Fibroblast of lung (primary cell): ENCODE measurements around the gene THSD7A.

Experiments
- CTCF ChIP-seq, 2 donors: IDR thresholded peaks in 1 of 2; conservative IDR thresholded peaks in 1 of 2; 1 replicate in 1 of 2; 2 replicates in 1 of 2; pipeline ENCODE4 v1.5.1; 2011 to 2012; ENCODE audit warnings: low read length in 2 of 2, control low read depth in 1 of 2, inconsistent platforms in 1 of 2, low read depth in 1 of 2, mild to moderate bottlenecking in 1 of 2
- EZH2 ChIP-seq: IDR thresholded peaks from 2 replicates; pipeline ENCODE4 v1.5.1; 2012; ENCODE audit warnings: low read length, control low read depth, mild to moderate bottlenecking; ENCODE audit errors: missing control alignments

GRCh38 chr7:11792166-11792565 lies 39.8 kb downstream of the THSD7A start:
- TF ChIP-seq CTCF (conservative IDR thresholded peaks at IDR 0.05 in 1 of 2, IDR thresholded peaks at IDR 0.05 in 1 of 2; ENCODE audit: low read depth in 1 of 2, low read length in 2 of 2): no peak
- TF ChIP-seq EZH2: no peak
